HG03103 (cell line): ENCODE data around the gene TIFAB.

Experiments
- ATAC-seq: cut with Tn5 transposase; IDR thresholded peaks from one replicate; pipeline ENCODE4 v1.9.1; 2021; ENCODE audit warnings: low read depth; ENCODE audit not compliant: unreplicated experiment

The TIFAB gene

DNA sequence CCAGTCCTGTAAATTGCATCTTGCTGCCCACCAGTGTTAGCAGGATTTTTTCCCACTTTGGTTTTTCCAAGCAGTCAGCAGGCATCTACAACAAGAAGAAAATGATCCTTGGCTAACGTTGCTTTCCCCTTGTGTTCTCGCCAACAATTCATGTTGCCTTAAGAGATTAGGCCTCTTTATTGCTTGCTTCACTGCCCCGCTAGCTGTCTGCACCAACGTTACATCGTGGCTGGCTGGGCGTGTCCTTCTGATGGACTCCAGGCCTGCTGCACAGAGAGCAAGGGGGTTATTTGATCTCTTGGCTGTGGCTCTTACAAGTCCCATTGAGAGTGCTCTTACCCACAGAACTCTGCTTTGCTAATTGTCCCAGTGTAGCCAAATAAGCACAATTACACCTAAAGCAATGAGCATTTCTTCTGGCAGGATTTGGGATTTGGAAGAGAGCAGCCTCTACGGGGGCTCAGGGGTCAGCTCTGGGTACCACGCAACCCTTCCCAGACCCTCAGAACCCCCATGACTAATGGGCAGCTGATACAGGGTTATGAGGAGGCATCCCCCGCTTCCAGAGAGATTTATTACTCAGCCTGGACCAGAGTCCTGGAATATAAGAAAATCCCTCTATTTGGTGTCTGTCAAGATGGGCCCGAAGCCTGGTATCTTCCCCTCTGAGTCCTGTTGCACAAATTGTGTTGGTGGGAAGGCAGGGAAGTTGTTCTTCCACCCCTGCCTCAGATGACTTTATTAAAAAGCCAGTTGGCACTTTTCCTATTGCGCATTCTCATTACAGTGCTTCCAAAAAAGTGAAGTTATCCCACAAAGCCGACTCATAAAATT lies 22.6 kb downstream of the TIFAB start:
- ATAC-seq, result no peak

DNA sequence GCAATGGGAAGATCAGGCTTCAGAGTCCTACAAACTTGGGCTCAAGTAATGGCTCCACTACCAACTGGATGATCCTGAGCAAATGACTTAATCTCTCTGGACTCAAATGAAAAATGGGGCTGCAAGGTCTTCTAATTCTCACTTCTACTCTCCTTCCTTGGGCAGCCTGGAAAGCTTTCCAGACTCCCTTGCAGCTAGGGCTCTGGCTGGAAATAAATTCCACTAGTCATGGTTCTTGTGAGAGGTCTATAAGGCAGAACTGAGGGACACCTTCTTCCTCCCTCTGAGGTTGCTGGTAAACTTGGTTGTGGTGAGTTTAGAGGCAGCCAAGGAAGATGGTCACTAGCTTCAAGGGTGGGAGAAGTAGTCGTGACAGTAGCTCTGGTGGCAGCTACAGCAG lies 23.6 kb downstream of the TIFAB start:
- ATAC-seq, result no peak

DNA sequence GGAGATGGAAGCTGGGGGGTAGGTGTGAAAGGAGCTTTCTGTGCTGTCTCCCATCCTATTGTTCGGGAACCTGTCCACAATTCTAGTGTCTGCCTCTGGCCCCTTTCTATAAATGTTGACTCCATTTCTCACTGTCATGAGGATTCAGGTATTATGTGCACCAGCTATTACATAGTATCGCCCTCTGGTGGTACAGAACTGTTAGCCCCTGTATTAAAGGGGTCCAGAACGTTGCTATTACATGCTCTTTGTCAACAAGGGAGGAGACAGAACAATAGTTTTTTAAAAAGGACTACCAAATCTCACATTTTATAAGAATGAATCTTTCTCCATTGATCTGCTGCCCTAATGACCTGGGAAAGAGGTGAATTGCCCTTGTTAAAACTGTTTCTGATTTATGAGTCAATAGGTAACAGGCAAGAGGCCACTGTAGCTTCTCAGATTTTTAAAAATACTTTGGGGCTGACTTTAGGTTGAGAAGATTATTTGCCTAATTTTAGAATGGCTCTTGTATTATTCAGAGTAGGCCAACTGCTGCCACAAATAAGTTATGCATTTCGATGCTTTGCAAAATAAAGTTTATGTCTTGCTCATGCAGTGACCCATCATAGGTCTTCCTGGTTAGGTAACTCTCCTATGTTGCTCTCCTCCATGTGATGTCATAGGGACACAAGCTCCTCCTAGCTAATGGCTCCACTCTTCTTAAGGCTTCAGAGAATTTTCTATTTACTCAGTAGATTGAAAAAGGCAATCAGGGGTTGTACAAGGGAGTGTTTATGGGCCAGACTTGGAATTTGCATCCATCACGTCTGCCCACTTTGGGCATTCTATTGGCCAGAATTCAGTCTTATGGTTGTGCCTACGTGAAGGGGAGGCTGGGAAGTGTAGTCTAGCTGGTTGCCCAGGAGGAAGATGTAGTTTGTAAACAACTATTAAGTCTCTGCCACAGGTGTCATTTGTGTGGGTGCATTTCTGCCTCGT lies 25.8 kb downstream of the TIFAB start:
- peak; percentile 96 for ATAC-seq

DNA sequence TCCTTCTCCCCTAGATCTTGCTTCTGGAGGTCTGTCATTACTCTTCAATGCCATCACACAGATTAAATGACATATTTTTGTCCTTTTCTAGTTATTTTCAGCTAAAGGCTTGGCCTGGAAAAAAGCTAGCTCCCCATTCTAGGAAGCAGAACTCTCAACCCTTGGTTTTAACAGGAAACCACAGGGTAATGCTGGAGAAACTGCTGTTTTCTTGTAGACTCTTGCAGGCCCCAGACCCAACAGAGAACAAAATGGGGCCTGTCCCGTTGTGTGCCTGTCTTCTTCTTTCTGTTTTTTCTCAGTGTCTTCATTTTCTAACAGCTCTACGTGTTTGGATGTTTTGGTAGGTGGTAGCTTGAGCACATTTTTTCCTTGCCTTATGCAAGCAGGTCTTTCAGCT lies 26.5 kb downstream of the TIFAB start:
- no peak for ATAC-seq

DNA sequence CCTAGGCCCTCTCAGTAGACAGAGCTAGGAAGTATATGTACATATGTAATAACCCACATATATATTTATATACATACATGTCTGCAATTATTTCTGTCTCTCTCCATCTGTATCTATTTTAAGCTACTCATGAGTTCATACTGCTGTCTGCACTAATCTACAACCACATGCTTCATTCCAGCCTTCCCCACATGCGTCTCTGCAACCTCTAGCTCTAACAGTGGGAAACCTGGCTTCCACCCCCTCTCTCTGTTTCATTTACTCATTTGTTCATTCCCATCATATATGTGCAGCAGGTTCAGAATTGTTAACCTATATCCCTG lies 28.3 kb downstream of the TIFAB start:
- ATAC-seq, result no peak

DNA sequence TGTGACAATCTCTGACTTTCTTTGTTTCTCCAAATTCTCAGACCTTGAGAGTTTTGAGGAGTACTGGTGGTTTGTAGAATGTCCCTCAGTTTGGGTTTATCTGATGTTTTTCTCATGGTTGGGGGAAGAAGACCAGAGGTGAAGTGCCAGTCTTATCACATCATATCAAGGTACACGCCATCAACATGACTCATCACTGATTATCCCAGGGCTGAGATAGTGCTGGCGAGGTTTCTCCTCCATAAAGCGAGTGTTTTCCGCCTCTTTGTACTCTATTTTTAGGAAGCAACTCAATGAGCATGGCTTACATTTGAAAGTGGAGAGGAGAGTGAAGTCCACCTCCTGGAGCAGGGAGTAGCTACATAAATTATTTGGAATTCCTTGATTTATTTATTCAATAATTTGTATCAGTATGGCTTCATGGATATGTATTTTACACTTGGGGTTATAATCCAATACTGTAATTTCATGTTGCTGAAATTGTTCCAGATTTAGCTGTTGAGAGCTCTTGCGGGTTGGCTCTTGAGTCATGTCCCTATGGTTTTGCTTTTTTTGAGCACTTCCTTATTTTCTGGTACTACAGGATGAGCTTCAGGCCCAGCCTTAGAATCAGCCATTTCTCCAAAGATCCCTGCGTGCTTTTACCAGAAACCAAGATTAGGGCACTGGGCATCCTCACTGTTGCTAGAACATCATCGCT lies 28.9 kb downstream of the TIFAB start:
- no peak for ATAC-seq

DNA sequence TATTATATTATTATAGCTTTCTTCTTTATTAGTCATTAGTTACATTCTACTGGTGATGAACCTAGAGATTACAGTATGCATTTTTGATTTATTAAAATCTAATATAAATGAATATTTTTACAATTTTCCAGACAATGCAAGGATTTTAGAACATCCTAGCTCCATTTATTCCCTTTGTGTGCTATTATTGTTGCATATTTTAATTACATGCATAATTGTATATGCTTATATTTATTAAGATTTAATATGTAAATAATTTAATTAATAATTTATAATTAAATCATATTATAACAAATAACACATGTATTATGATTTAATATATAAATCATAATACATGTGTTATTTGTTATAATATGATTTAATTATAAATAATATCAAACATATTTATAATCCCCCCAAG lies 29.7 kb downstream of the TIFAB start:
- no peak for ATAC-seq

DNA sequence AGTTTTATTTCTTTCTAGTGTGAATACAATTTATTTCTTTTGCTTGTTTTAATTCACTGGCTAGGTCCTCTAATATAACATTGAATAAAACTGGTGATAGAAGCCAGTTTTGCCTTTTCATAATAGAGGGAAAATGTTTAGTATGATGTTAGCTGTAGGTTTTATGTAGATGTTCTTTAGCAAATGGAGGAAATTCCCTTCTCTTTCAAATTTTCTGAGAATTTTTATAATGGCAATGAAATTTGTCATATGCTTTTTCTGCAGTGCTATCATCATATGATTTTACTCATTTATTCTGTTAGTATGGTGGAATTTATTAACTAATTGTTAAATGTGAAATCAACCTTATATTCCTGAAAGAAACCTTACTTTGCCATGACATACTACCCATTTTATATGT lies 35.1 kb downstream of the TIFAB start:
- ATAC-seq, result no peak

DNA sequence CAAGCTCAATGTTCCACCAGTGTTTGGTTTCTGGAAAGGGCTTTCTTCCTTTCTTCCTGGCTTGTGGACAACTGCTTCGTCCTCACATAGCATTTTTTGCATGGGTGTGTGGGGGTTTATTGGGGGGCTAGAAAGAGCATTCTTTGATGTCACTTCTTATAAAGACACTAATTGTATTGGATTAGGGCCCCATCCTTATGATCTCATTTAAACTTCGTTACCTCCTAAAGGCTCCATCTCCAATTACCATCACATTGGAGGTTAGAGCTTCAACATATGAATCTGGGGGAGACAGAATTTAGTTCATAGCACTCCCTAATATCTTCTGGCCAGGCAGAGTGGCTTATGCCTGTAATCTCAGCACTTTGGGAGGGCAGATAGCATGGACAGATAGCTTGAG lies 47.1 kb downstream of the TIFAB start:
- ATAC-seq, result no peak

DNA sequence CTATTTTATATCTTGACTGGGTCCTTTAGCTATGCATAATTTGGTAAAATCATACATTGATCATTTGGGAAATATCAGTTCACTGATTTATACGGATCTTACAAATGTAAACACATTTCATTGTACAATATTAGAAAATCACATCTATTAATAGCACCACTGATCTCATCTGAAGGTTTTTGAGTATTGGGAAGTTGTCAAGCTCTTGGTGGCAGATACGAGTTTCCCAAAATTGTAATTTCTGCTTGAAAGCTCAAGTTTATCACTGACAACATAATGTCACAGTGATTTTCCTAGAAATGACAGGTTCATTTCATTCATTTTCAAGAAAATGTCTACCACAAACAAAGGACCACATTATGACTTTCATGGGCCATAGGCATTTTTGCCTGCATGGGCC lies 50.1 kb downstream of the TIFAB start:
- ATAC-seq, result no peak

DNA sequence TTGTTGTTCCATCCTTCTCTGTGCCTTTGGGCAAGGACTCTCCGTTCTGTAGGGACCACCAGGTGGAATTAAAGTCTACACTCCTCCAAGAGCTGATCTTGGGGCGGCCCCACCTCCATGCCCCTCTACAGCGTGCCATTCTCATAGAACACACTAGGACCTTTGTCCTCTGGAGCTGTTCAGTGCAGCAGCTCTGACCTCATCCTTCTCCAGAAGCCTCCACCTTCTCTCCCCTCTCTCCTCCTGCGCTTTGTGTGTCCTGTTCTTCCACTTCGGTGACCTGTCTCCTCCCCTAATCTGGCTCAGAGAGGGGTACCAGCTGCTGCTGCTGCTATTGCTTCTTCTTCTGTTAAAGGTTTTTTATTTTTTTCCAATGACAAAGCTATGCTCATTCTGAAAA lies 51.3 kb downstream of the TIFAB start:
- ATAC-seq, result no peak

DNA sequence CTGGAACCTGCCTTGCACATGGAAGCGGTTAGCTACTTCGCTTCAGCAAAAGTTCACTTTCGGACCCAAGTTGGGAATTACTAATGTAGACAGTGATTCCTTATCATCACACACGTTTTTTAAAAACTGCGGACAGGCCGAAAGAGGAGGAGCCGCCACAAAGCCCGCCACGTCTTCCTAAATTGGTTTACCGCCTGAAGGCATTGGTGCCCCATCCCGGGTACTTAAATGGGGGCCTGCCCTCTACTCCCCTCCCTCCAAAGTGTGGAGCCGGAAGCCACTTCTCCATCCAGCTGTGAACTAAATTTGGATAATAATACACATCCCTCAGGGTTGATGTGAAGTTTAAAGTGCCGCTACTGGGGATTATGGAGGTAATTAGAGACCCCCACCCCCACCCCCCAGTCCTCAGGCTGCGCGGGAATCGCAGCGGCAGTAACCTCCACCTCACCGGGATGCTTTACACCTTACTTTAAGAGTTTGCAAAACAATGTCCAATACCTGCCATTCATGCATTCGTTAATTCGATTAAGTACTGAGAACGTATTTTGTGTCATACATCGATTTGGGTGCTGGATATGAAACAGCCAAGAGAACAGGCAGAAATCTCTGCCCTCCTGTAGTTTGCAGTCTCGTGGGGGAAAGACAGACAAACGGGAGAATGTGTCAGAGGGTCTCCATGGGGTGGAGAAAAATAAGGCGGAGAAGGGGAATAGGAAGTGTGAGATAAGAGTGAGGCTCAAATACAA lies 52.2 kb downstream of the TIFAB start:
- no peak for ATAC-seq

DNA sequence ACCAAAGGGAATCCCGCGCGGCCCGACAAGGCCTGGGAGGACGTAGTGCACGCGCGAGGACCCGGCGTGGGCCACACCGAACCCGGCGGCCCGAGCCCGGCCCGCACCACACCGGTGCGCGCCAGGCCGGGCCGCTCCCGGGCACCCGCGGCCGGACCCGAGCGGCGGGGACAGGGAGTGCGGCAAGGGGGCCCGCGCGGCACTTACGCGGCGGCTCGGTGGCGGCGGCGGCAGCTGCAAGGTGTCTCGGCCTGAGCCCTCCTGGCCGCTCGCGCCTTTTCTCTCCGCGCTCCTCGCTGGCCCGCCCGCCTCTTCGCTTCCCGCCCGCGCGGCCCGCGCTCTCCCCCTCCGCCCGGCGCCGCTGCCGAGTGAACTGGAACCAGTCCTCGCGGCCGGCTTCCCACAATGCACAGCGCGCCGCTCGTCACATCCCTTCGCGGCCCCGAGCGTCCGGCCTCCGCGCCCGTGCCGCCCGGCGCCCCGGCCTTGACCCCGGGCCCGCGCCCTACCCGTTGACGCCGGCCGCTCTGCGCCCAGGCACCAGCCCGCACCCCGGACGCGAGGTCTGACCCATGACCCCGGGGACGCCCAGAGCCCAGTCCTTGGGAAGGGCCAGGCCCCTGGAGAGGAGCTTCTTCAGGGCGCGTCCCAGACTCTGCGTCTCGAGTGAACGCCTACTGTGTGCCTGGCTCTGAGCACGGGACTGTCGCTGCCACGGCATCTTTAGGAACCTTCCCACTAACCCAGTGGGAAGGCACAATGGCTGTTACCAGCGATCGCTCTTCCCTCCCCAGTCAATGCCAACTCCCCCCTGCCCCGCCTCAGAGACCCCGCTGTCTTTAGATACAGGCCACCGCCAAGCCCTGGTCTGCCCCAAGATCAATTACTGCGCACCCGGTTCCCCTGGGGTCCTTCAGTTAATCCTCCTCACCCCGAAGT lies 53.0 kb downstream of the TIFAB start, which contains the start of gene MACROH2A1:
Gene MACROH2A1 (minus strand): TSS at position 377 of the 939 bp plus-strand sequence. CDS start 10,138 bp downstream, outside the sequence.
- ATAC-seq, result peak; percentile 74

DNA sequence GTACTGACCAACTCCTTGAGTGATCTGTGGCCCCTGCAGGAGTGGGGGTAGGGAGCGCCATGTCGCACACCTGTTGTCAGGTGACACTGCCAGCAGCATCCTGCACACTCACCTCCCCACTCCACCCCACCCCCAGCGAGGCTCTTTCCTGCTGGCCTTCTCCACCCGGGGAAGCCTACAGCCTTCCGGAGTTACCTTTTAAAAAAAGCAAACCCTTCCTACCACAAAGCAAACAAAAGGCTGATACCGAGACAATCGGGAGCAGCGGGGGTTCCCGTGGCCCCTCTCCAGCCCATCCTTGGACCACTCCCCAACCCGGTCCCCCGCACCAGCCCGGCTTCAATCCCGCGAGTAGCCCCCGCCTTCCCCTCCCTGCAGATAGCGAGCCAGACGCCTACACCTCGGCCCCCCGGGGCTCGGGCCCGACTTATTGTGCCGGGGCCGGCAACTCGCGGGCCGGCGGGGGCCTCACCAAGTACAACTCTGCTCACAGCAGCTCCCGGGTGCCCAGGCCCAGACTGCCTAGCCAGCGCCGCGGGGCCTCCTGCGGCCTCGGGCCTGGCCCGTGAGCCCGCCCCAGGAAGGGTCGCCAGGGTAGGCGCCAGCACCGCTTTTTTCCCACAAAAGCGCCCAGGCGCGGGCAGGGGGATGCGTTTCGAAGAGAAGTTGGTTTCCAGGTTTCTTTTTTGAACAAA lies 53.8 kb downstream of the TIFAB start:
- no peak for ATAC-seq
